ENCODE data around the gene SLC5A12. TPM values are rescaled to one million over a fixed set of nuclear protein-coding genes. Genes with fewer than 3 reads are reported as not detected.
A peak's percentile ranks its signal among the peaks of the same experiment; 100 is the strongest.
"Not testable (repeated sequence)": the region's sequence is repeated elsewhere in the genome, so short reads cannot be mapped to it uniquely, and the experiment has no call there.

Gene SLC5A12
- total RNA-seq, 1 donor, result 0.36 TPM

- Histone ChIP-seq H3K4me3 (ENCODE audit: insufficient read depth, low read length) (no peak overlapping the region), H4K20me1 (ENCODE audit: insufficient read depth, low read length) (no peaks in the 10 kb centered on the region), H3K79me2 (ENCODE audit: insufficient read depth, low read length) (no peaks in the 10 kb centered on the region), H3K36me3 (ENCODE audit: insufficient read depth, low read length) (no peaks in the 10 kb centered on the region), H2AFZ (ENCODE audit: low read length) (no peak overlapping the region), H3K27ac (ENCODE audit: low read depth, low read length) (no peak overlapping the region), H3K27me3 (ENCODE audit: insufficient read depth, low read length) (no peaks in the 10 kb centered on the region), H3K4me1 (ENCODE audit: insufficient read depth, low read length) (no peaks in the 10 kb centered on the region), H3K9me3 (ENCODE audit: low read depth, low read length) (no peaks in the 10 kb centered on the region), H3K4me2 (ENCODE audit: insufficient read depth, low read length) (no peak overlapping the region)
- TF ChIP-seq CTCF (IDR thresholded peaks at IDR 0.05; ENCODE audit: extremely low read depth, low read depth, low read length), result no peak
- DNase-seq (ENCODE audit: insufficient read length, low spot score, missing footprints), result no peak
Observed at GRCh38 chr11:26651916-26652315, 69.9 kb downstream of the SLC5A12 start.

- Histone ChIP-seq H2AFZ (ENCODE audit: low read length) (peak overlapping the region; percentile 22), H3K36me3 (ENCODE audit: insufficient read depth, low read length) (no peaks in the 10 kb centered on the region), H3K27me3 (ENCODE audit: insufficient read depth, low read length) (no peaks in the 10 kb centered on the region), H3K9me3 (ENCODE audit: low read depth, low read length) (no peaks in the 10 kb centered on the region), H4K20me1 (ENCODE audit: insufficient read depth, low read length) (no peaks in the 10 kb centered on the region), H3K79me2 (ENCODE audit: insufficient read depth, low read length) (no peaks in the 10 kb centered on the region), H3K4me3 (ENCODE audit: insufficient read depth, low read length) (no peak overlapping the region), H3K4me2 (ENCODE audit: insufficient read depth, low read length) (no peak overlapping the region), H3K4me1 (ENCODE audit: insufficient read depth, low read length) (no peaks in the 10 kb centered on the region), H3K27ac (ENCODE audit: low read depth, low read length) (no peak overlapping the region)
- peak; percentile 61 for DNase-seq (ENCODE audit: insufficient read length, low spot score, missing footprints)
- peak; percentile 80 for TF ChIP-seq CTCF (IDR thresholded peaks at IDR 0.05; ENCODE audit: extremely low read depth, low read depth, low read length)
Observed at GRCh38 chr11:26649884-26650283, 72.0 kb downstream of the SLC5A12 start.

- not testable (repeated sequence) for H3K27me3 ChIP-seq (ENCODE audit: insufficient read depth, low read length); DNase-seq (ENCODE audit: insufficient read length, low spot score, missing footprints); H3K4me2 ChIP-seq (ENCODE audit: insufficient read depth, low read length); H3K36me3 ChIP-seq (ENCODE audit: insufficient read depth, low read length); H4K20me1 ChIP-seq (ENCODE audit: insufficient read depth, low read length); H2AFZ ChIP-seq (ENCODE audit: low read length); H3K4me1 ChIP-seq (ENCODE audit: insufficient read depth, low read length); H3K27ac ChIP-seq (ENCODE audit: low read depth, low read length); H3K4me3 ChIP-seq (ENCODE audit: insufficient read depth, low read length); H3K9me3 ChIP-seq (ENCODE audit: low read depth, low read length); H3K79me2 ChIP-seq (ENCODE audit: insufficient read depth, low read length)
Observed at GRCh38 chr11:26643314-26643713, 78.5 kb downstream of the SLC5A12 start.

- no peak for TF ChIP-seq CTCF (IDR thresholded peaks at IDR 0.05; ENCODE audit: extremely low read depth, low read depth, low read length)
- DNase-seq (ENCODE audit: insufficient read length, low spot score, missing footprints), result no peak
- H3K4me1 ChIP-seq (ENCODE audit: insufficient read depth, low read length), result no peaks in the 10 kb centered on the region
- no peak overlapping the region for H2AFZ ChIP-seq (ENCODE audit: low read length)
- no peaks in the 10 kb centered on the region for H4K20me1 ChIP-seq (ENCODE audit: insufficient read depth, low read length)
- no peak overlapping the region for H3K4me3 ChIP-seq (ENCODE audit: insufficient read depth, low read length)
- no peaks in the 10 kb centered on the region for H3K9me3 ChIP-seq (ENCODE audit: low read depth, low read length)
- no peak overlapping the region for H3K4me2 ChIP-seq (ENCODE audit: insufficient read depth, low read length)
- no peaks in the 10 kb centered on the region for H3K27me3 ChIP-seq (ENCODE audit: insufficient read depth, low read length)
- H3K79me2 ChIP-seq (ENCODE audit: insufficient read depth, low read length), result no peaks in the 10 kb centered on the region
- no peaks in the 10 kb centered on the region for H3K36me3 ChIP-seq (ENCODE audit: insufficient read depth, low read length)
- H3K27ac ChIP-seq (ENCODE audit: low read depth, low read length), result no peak overlapping the region
Observed at GRCh38 chr11:26632691-26633159, 89.1 kb downstream of the SLC5A12 start.
